Brain microvascular endothelial cell (primary cell): ENCODE data around the gene GNG8.
"Not testable (repeated sequence)": the region's sequence is repeated elsewhere in the genome, so short reads cannot be mapped to it uniquely, and the experiment has no call there.

Experiments used
- DNase-seq: peaks from one replicate; pipeline ENCODE4 v3.0.0-alpha.2; 2020
- H3K27ac ChIP-seq: fragments of 250-450 bp; sonication (Bioruptor Pico); 2 replicates; pipeline ENCODE4 v1.5.1; 2020; ENCODE audit warnings: mild to moderate bottlenecking, moderate library complexity
- H3K27me3 ChIP-seq: fragments of 250-450 bp; sonication (Bioruptor Pico); replicated peaks from 2 replicates; pipeline ENCODE4 v1.5.1; 2020; ENCODE audit warnings: mild to moderate bottlenecking
- H3K36me3 ChIP-seq: fragments of 250-450 bp; sonication (Bioruptor Pico); replicated peaks from 2 replicates; pipeline ENCODE4 v1.5.1; 2020; ENCODE audit warnings: mild to moderate bottlenecking
- H3K4me3 ChIP-seq: 2 replicates; pipeline ENCODE4 v1.5.1; 2011; ENCODE audit warnings: low read depth, mild to moderate bottlenecking, control low read depth, low read length, moderate library complexity
- in situ Hi-C: cut with HindIII; loops from 2 replicates; pipeline ENCODE4 v1.10.0; 2017; ENCODE audit warnings: low sequenced_read_pairs, low pct_ligation_motif_present
- TF ChIP-seq, protein P1 (sequence below): IDR thresholded peaks from 2 replicates; pipeline ENCODE4 v1.5.1; 2011; ENCODE audit warnings: low read depth, mild to moderate bottlenecking, moderate library complexity, low read length, control low read depth, inconsistent platforms; ENCODE audit errors: missing control alignments

GNG8 gene

DNA sequence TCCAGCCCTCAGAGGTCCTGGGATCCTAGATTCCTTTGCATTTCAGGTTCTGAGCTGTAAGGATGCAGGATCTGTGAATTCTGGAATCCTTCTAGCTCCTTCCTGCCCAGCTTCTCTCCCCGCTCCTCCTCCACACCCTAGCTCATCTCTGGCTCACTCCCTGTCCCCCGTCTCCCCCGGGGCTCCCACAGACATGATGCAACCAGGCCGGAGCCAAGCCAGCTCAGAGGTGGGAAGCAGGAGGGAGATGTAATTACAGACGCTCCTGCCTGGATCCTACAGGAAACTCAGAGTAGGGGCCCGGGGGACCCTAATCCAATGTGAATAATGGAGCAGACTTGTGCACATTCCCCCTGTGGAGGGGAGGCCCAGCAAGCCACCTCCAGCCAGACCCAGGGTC is 4.5 kb downstream of the GNG8 start:
- H3K4me3 ChIP-seq = no peak overlapping the region
- no peaks in the 10 kb centered on the region for H3K36me3 ChIP-seq
- TF ChIP-seq, protein P1, sequence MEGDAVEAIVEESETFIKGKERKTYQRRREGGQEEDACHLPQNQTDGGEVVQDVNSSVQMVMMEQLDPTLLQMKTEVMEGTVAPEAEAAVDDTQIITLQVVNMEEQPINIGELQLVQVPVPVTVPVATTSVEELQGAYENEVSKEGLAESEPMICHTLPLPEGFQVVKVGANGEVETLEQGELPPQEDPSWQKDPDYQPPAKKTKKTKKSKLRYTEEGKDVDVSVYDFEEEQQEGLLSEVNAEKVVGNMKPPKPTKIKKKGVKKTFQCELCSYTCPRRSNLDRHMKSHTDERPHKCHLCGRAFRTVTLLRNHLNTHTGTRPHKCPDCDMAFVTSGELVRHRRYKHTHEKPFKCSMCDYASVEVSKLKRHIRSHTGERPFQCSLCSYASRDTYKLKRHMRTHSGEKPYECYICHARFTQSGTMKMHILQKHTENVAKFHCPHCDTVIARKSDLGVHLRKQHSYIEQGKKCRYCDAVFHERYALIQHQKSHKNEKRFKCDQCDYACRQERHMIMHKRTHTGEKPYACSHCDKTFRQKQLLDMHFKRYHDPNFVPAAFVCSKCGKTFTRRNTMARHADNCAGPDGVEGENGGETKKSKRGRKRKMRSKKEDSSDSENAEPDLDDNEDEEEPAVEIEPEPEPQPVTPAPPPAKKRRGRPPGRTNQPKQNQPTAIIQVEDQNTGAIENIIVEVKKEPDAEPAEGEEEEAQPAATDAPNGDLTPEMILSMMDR = no peak
- DNase-seq = no peak
- in situ Hi-C loops = no loop called here
- no peak overlapping the region for H3K27ac ChIP-seq
- peaks cover 7% of the 10 kb centered on the region for H3K27me3 ChIP-seq

DNA sequence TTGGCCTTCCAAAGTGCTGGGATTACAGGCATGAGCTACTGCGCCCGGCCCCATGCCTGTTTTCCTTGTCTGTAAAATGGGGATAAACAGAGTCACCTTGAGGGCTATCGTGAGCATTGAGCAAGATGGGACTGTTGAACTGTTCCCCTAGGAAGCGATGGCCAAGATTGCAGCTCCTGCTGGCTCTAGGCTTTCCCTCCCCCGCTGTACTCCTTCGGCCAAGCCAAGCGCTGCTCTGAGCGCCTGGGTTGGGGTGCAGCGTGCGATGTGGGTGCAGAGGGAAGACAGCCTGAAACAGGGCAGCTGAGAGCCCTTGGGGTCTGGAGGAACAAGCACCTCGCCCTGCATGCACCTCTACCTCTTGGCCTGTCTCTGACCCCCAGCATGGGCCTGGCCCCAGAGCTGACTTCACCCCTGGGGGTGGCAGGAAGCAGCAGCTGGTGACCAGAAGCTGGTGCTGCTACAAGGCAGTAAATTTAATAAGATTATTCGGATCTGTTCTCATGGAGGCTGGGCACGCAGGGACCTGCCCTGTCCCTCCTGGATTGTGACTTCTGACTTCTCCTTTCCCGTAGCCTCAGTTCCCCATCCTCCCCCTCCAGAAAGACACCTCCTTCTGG is 5.3 kb downstream of the GNG8 start:
- no peaks in the 10 kb centered on the region for H3K36me3 ChIP-seq
- DNase-seq = no peak
- in situ Hi-C loops = no loop called here
- H3K4me3 ChIP-seq = no peak overlapping the region
- TF ChIP-seq, protein P1 = no peak
- H3K27ac ChIP-seq = no peak overlapping the region
- peaks cover 5% of the 10 kb centered on the region for H3K27me3 ChIP-seq

GRCh38 chr19:46629546-46630025 is 6.4 kb downstream of the GNG8 start:
- H3K36me3 ChIP-seq = no peaks in the 10 kb centered on the region
- no peaks in the 10 kb centered on the region for H3K27me3 ChIP-seq
- TF ChIP-seq, protein P1 = no peak
- DNase-seq = no peak
- no peak overlapping the region for H3K27ac ChIP-seq
- in situ Hi-C loops = no loop called here
- no peak overlapping the region for H3K4me3 ChIP-seq

- H3K36me3 ChIP-seq, H3K27ac ChIP-seq, in situ Hi-C loops, H3K4me3 ChIP-seq, DNase-seq, H3K27me3 ChIP-seq: not testable (repeated sequence)
Observed at GRCh38 chr19:46628970-46629369, 7.0 kb downstream of the GNG8 start.

DNA sequence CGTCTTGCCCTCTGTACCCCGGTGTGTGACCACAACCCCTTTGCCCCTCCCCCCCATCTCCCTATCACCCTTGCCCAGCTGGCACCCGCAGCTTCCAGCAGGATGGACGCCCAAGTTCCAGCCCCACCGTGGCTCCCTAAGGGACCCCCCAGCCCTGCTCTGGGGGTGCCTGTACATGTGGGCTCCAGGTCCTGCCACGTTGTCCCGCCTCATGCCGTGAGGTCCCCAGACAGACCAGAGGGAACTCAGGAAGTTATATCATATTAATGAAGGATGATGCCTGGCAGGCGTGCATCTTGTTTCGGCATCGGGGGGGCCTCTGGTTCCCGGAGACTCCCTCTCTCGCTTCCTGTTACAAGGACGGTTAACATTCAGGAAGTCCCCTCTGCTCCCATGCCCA is 9.6 kb downstream of the GNG8 start:
- TF ChIP-seq, protein P1 = no peak
- Histone ChIP-seq H3K36me3 (no peaks in the 10 kb centered on the region), H3K27me3 (no peaks in the 10 kb centered on the region), H3K27ac (no peak overlapping the region), H3K4me3 (no peak overlapping the region)
- no peak for DNase-seq
- in situ Hi-C loops = no loop called here

GRCh38 chr19:46625731-46626130 is 10.3 kb downstream of the GNG8 start:
- in situ Hi-C loops = no loop called here
- H3K4me3 ChIP-seq = no peak overlapping the region
- TF ChIP-seq, protein P1 = no peak
- H3K27me3 ChIP-seq = no peaks in the 10 kb centered on the region
- no peak for DNase-seq
- no peak overlapping the region for H3K27ac ChIP-seq
- H3K36me3 ChIP-seq = no peaks in the 10 kb centered on the region
